Measurements from ENCODE around the gene MYOZ1.

DNA sequence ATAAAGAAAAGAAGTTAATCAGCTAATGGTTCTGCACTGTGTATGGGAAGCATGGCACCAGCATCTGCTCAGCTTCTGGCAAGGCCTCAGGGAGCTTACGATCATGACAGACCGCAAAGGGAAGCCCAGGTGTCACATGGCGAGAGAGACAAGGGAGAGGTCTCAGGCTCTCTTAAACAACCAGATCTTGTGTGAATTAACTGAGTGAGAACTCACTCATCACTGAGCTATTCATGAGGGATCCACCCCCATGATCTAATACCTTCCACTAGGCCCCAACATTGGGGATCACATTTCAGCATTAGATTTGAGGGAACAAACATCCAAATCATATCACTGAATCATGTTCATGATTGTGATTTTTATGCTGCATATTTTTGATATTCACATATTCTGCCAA is 55.9 kb downstream of the MYOZ1 start:
- TF ChIP-seq, protein P1, sequence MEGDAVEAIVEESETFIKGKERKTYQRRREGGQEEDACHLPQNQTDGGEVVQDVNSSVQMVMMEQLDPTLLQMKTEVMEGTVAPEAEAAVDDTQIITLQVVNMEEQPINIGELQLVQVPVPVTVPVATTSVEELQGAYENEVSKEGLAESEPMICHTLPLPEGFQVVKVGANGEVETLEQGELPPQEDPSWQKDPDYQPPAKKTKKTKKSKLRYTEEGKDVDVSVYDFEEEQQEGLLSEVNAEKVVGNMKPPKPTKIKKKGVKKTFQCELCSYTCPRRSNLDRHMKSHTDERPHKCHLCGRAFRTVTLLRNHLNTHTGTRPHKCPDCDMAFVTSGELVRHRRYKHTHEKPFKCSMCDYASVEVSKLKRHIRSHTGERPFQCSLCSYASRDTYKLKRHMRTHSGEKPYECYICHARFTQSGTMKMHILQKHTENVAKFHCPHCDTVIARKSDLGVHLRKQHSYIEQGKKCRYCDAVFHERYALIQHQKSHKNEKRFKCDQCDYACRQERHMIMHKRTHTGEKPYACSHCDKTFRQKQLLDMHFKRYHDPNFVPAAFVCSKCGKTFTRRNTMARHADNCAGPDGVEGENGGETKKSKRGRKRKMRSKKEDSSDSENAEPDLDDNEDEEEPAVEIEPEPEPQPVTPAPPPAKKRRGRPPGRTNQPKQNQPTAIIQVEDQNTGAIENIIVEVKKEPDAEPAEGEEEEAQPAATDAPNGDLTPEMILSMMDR (conservative IDR thresholded peaks at IDR 0.05; ENCODE audit: low read depth, low read length) = no peak
- TF ChIP-seq, protein P2, sequence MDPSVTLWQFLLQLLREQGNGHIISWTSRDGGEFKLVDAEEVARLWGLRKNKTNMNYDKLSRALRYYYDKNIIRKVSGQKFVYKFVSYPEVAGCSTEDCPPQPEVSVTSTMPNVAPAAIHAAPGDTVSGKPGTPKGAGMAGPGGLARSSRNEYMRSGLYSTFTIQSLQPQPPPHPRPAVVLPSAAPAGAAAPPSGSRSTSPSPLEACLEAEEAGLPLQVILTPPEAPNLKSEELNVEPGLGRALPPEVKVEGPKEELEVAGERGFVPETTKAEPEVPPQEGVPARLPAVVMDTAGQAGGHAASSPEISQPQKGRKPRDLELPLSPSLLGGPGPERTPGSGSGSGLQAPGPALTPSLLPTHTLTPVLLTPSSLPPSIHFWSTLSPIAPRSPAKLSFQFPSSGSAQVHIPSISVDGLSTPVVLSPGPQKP (IDR thresholded peaks at IDR 0.05; ENCODE audit: borderline replicate concordance, low read depth, low read length) = no peak
- no peak for TF ChIP-seq SMC3 (IDR thresholded peaks at IDR 0.05; ENCODE audit: low read depth, low read length)
- no peak for TF ChIP-seq MXI1 (IDR thresholded peaks at IDR 0.05; ENCODE audit: borderline replicate concordance, low read depth, low read length)
- TF ChIP-seq POLR2A (IDR thresholded peaks at IDR 0.05; ENCODE audit: low read depth, low read length) = no peak
- no peak for TF ChIP-seq BHLHE40 (IDR thresholded peaks at IDR 0.05; ENCODE audit: low read depth, low read length)
- TF ChIP-seq NFE2L2 (IDR thresholded peaks at IDR 0.05; ENCODE audit: low read depth, low read length) = no peak

All from IMR-90 (cell line).